Activated T-cell treated with anti-CD3 and anti-CD28 coated beads, Interleukin-2, amount 50 U/mL, for 48 hours (primary cell): ENCODE measurements around the gene DLG1.
"Not testable (repeated sequence)": the region's sequence is repeated elsewhere in the genome, so short reads cannot be mapped to it uniquely, and the experiment has no call there.

ENCODE experiments used
- DNase-seq, 2 experiments: peaks; one replicate each; pipeline ENCODE4 v3.0.0-alpha.2; 2020

Gene DLG1

DNA sequence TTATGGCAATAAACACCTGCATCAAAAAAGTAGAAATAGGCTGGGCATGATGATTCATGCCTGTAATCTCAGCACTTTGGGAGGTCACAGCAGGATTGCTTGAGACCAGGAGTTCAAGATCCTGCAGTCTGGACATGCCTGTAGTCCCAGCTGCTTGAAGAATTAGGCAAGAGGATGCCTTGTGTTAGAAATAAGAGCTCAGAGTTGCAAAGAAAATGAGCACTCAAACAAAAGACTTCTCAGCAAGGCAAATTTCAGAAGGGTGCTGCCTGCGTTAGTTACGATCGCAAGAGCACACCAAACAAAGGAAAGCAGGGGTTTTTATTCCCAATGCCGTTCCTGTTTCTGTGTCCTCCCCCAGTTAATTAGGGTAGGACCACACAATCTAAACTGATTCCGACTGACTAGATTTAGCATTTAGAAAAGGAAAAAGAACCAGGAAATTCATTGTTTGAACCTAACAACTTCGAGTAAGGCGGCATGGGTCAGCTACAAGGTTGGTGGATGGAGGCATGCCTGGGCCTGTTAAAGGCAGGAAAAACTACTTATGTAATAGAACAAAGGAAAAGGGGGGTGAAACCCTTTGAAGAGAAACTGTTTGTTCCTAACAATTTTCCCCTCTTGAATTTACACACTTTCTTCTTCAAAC lies 55.5 kb downstream of the DLG1 start:
- no peak for DNase-seq

DNA sequence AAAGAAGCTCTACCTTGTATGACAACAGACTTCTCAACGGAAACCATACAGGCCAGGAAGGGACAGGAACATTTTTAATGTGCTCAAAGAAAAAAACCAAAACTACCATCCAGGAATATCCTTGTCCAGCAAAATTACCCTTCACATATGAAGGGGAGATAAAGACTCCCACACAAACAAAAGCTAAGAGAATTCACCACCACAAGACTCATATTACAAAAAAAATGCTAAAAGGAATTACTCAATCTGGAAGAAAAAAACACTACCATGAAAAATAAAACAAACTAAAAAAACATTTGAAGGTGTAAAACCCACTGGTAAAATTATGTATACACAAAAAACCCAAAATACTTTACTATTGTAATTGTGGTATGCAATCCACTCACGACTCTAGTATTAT lies 57.2 kb downstream of the DLG1 start:
- no peak for DNase-seq

DNA sequence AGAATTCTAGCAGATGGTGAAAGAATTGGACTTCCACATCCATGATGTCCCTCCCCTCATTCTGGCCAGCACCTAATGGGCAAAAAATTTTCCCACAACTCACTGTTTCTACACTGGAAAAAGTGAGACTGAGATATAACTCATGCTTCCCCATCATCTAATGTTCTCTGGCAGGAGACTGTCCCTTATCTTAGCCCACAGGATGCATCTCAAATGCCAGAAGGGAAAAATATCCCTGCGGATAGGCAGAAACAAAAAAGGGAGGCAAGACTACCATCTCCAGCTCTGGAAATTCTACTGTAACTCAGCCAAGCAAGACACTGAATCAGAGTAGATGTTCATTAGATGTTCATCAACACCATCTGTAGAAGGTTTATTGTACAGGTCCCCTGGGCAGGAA lies 58.6 kb downstream of the DLG1 start:
- no peak for DNase-seq

DNA sequence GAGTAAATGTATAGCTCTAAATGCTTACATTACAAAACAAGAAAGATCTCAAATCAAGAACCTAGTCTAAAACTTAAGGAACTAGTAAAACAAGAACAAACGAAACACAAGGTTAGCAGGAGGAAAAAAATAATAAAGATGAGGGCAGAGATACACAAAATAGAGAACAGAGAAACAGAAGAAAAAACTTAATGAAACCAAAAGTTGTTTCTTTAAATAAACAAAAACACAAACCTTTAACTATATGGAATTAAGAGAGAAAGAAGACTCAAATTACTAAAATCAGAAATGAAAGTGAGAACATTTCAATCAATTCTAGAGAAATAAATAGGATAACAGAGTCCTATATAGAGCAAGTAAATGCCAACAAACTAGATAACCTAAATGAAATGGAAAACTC lies 59.6 kb downstream of the DLG1 start:
- no peak for DNase-seq

DNA sequence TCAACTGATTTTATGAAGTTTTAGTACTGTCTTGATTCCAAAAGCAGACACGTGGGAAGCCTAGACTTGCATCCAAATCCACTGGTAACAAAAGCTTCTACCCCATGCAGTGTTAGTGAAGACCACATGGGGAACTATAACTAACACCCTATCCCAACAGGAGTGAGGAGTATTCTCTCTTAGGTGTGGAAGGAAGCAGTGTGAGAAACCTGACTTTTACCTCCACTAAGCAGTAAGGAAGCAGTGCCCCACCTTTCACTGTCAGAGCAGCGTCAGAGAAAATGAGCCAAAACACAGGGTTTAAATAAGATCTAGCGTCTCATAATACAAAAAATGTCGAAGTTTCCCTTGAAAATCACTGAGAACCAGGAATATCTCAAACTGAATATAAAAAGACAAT lies 60.5 kb downstream of the DLG1 start:
- DNase-seq: no peak

DNA sequence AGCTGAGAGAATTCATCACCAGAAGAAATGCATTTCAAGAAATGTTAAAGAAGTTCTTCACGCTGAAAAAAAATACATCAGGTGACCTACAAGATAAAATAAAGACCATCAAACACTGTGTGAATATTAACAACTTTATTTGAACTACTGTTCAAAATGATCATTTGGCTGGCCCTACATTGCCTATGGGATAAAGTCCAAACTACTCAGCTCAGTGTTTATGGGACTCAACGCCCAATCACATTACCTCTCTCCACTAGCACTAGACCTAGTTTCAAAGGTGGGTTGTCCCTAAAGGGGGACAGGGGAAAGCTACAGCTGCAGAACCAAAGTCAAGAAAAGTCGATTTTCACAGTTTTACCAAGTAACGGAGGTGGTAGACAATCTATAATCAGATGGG lies 62.0 kb downstream of the DLG1 start:
- no peak for DNase-seq

DNA sequence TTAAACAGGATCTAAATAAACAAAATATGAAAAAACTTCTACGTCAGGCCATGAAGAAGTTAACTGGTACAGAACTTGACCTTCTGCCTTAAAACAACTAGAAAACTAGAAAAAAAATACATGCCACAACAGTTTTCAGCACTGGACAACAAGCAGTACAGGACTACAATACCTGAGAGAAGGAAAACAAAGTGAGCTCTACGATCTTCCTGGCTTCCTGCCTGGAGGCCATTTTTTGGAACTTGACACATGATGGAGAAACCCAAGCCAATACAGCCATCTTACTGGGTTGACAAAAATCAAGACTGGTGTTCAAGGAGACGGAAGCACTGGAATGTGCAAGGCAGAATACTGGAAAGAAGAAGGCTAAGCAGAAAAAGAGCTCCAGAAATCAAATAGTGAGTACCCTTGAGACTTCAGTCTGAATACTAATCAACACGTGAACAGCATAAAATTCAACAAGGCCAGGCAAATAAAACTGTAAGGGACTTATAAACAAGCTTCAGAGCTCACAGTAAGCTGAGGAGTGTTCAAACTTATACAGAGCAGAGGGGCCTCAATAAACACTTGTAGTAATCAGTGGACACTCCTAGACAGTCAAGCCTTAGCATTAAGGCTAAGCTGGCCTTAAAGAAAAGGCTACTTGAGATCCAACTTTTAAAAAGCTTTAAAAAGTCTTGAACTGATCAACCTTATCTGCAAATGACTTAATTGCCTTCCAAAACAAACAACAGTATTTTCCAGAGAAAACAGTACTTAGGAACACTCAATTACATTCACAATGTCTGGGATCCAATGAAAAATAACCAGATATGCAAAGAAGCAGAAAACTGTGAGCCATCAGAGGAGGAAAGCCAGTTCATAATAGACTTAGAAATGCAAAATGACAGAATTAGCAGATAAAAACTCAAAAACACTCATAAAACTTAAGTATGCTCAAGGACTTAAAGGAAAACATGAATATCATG lies 63.2 kb downstream of the DLG1 start:
- DNase-seq: no peak

DNA sequence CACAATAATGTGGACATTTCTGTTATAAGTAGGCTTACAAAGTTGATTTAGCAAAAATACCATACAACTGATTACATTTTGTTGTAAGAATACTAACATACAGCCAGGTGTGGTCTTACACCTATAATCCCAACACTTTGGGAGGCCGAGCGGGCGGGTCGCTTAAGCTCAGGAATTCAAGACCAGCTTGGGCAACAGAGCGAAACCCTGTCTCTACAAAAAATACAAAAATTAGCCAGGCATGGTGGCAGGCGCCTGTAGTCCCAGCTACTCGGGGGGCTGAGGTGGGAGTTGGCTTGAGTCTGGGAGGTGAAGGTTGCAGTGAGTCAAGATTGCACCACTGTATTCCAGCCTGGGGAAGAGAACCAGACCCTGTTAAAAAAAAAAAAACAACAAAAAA lies 67.1 kb downstream of the DLG1 start:
- DNase-seq: no peak

DNA sequence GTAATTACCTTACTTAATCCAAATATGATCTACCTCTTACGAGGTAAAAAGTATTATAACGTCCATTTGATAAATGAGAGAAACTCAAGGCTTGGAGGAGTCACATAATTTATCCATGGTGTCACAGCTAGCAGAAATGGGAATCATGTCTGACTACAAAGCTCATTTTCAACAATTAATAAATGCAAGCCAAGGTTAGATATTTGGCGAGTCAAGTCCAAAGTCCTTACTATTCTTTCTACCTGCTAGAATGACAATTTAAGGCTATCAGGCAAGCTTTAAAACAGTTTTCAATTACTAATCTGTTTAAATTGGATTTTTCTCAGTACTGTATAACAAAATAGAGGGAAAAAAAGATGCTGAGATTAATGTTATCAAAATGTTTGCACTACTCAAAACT lies 68.6 kb downstream of the DLG1 start:
- no peak for DNase-seq

DNA sequence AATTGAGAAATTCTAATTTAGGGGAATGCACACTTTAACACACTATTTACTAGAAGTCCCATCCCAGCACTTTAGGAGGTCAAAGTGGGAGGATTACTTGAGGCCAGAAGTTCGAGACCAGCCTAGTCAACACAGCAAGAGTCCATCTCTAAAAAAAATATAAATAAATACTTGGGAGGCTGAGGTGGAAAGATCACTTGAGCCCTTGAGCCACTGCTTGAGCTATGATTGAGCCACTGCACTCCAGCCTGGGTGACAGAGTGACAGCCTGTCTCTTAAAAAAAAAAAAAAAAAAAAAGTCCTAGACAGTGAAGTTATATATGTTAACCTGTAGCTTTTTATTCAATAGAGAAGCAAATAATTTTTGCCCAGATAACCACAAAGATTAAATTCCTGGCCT lies 69.2 kb downstream of the DLG1 start:
- DNase-seq: no peak

DNA sequence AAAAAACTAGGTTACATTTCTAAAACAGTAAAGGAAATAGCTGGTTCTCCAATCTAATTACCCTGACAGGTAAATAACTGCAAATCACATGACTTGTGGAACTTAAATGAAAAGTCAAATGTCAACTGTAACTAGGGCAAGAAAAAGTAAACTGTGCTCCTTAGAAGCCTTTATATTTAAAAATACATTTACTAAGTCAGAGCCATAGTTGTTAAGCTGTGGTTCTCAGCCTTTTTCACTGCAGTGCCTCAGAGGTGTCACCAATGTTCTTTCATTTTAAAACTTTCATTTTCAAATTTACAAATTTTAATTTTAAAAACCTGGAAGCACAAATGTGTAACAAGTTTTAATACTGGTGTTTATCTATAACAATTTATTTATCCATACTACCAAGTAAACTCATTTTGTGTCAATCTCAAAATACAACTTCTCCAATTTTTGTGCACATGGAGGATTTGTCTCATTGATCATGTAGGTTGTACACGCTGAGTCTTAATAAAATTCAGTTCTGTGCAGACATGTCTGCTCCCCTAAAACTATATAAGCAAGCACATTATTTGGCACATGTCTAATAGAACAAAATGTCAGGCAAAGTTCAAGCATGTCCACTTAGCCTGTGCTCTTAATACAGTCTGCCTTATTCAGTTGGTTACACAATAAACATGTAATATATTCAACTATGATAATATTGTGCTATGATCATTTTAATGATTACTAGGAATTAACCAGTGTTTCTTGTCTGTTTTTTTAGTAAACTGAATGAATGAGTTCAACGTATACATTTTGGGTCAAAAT lies 70.4 kb downstream of the DLG1 start:
- DNase-seq: no peak

DNA sequence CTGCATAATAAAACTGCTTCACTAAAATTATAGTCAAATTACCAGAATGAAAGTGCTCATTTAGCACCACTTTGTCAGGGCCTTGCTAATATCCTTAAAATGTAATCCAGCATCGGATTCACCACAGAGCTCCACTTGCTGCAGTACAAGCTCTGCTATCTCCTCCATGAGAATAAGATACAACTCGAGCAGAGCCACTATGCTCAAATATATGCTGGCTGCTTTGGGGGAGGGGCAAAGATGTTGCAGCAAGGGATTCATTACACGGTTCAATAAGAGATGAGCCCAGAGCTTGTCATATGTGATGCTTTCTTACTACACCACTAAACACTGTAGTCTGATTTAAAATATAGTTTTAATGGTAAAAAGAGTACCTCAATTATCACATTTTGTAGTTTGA lies 72.2 kb downstream of the DLG1 start:
- no peak for DNase-seq

DNA sequence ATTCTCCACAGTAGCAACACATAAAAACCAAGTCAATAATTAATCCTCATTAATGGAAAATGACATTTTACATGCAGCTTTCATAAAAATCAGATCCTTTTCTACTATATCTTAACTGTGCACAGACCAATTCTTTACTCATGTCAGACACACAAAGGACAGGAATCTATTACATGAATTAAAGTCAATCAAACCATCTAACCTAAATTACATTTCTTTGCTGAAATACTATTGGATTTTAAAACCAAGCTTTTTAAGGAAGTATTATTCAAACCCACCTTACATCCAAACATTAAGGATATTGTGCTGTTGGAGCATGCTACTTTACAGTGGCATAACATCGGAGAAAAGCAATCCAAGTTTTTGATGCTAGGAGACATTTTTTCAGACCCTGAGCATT lies 72.8 kb downstream of the DLG1 start:
- no peak for DNase-seq

DNA sequence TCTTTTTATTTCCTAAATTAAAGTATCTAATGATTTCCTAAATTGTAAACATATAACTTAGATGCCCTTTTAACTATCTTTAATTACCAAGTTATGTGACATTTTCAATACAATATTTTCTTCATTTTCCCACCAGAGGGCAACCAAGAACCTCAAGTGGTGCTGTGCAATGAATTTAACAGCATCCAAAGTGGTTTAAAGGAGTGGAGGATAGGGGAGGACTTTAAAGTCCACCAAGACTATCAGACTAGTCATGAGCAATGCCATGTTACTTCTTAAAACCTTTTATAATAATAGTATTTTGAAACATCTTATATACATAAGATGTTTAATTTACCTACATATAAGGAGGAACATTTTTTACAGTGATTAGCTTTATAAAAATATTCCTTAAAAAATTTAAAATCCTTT lies 74.4 kb downstream of the DLG1 start:
- DNase-seq: no peak

DNA sequence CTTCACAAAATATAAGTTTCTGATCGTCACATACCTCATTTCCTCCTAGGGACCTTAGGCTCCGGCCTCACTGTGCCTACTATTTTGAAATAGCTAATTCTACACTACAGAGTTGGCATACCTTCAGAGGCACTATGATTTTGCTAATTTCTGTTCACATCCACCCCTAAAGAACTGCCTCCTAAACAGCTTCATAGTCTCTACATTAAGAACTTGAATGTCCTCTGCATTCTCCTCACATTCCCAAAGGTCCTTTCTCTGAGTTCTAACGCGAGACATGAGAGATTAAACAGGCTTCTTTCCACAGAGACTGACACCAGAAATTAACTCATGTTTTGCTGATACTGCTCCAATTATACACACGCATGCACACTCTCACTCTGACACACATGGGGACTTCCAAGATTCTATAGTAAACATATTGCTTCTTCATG lies 75.5 kb downstream of the DLG1 start:
- DNase-seq: no peak

DNA sequence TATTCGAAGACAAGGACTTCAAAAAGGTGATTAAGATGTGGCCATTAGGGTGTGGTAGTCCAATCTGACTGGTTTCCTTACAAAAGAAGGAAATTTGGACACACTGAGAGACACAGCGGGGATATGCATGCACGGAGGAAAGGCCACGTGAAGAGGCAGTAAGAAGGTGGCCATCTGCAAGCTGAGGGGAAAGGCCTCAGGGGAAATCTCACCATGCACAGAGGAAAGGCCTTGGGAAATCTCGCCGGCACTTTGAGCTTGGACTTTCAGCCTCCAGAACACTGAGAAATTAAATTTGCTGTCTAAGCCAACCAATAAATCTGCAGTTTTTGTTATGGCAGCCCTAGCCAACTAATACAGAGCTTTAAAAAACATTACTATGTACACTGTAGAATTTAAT lies 78.8 kb downstream of the DLG1 start:
- DNase-seq: no peak

DNA sequence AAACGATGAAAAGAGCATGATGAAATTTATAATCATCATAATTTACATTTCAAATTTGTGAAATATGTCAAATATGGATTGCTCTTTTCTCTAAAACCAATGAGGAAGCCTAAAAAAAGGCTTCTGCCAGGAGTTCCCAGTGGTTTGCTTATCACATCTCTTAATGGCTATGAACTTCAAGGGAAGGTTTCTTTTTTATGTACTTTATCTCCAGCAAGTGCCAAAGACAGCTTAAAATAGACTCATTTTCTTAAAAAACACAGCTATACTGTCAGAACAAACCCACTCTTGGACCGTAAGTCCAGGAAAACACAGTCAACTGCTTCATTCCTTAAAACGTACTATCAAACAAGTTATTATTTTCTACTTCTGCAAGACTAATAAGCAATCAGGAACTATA lies 80.2 kb downstream of the DLG1 start:
- no peak for DNase-seq

DNA sequence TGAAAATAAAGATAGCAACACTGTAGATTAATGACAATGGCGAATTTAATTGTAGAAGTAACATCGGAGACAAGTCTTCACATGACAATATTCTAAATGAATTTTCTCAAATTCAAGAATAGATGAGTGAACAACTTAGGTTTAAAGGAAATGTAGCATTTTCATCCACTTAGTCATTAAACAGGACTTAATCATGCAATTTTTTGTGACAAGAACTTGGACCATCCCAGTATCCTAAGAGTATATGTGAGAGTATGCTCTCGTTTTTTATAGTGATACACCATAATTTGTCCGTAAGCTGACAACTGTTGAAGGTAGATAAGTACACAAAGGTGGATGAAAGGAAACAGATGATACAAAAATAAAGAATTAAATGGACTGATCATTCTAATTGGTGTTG lies 81.5 kb downstream of the DLG1 start:
- no peak for DNase-seq

DNA sequence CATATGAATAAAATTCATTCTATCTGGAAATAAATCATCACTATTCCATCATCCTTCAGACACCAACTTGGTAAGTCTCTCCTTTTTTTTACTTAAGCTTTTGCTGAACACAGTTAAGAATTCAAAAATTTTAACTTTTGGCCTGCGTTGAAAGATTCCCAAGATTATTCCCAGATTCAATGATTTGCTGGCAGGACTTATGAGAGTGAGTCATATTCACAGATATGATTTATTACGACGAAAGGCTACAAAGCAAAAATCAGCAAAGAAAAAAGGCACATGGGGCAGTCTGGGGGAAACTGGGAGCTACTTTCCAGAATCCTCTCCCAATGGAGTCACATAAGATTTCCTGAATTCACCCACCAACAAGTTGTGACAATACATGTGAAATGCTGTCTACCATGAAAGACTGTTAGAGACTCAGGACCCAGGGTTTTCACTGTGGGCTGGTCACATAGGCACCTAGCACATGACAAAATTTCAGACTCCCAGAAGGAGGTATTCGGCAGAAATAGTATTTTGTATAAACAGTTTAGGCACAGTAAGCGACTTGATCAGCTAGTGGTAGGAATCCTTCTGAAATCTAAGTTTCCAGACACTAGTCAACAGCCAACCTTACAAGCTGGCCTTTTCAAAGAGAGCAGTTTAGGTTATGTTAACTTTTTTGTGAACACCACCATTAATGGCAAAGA lies 82.1 kb downstream of the DLG1 start:
- DNase-seq: no peak

DNA sequence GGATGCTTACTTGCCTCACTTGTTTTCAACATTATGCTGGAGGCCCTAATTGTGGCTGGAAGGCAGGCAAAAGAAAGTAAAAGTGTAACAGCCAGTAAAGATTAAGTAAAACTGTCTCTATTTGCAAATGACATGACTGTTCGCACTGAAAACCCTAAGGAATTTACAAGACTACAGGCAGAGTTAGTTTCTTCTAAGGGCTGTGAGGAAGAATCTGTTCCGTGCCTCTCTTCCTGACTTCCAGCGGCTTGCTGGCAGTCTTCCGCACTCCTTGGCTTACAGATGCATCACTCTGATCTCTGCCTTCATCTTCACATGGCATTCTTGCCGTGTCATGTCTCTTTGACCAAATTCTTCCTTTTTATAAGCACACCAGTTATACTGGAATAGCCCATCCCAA lies 86.1 kb downstream of the DLG1 start:
- no peak for DNase-seq

DNA sequence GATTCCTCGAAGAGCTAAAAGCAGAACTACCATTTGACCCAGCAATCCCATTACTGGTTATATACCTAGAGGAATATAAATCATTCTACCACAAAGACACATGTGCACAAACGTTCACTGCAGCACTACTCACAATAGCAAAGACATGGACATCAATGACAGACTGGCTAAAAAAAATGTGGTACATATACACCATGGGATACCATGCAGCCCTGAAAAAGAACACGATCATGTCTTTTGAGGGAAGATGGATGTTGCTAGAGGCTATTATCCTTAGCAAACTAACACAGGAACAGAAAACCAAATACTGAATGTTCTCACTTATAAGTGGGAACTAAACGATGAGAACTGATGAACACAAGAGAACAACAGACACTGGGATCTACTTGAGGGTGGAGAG lies 86.7 kb downstream of the DLG1 start:
- DNase-seq: not testable (repeated sequence)

DNA sequence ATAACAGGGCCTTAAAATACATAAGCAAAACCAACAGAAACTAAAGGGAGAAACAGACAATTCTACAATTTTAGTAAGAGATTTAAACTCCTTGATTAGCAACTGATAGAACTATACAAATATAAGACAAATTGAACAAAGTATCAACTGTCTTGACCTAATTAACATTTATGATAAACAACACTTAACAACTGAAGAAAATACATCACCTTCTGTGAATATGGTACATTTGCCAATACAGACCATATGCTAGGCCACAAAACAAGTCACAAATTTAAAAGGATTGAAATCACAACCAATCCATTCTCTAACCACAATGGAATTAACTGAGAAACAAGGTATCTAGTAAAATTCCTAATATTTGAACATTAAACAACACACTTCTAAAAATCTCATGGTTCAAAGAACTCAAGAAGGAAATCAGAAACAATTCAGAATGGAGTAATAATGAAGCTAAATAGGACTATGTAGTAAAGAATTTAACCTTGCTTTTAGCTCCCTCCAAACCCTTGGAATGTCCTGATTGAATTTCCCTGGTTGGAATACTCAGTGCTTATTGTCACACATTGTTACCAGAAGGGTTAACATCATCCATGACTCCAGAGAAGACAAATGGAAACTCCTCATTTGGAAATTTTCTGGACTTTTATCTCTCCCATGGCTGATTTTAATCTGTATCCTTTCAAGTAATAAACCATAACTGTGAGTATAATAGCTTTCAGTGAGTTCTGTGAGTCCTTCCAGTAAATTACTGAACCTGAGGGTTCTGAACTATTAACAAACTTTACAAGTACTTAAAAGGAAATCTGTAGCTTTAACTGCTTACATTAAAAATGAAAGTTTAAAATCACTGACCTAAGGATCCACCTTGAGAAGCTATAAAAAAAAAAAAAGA lies 88.8 kb downstream of the DLG1 start:
- no peak for DNase-seq
